Measurements from ENCODE around the gene TNNT1.
"Not testable (repeated sequence)": the region's sequence is repeated elsewhere in the genome, so short reads cannot be mapped to it uniquely, and the experiment has no call there.

Gene TNNT1

GRCh38 chr19:55109527-55110291 is 39.3 kb downstream of the TNNT1 start:
- no peak for DNase-seq (ENCODE audit: low spot score)

- not testable (repeated sequence) for DNase-seq (ENCODE audit: low spot score)
These were observed 41.8 kb downstream of the TNNT1 start for GRCh38 chr19:55107252-55107651.

DNA sequence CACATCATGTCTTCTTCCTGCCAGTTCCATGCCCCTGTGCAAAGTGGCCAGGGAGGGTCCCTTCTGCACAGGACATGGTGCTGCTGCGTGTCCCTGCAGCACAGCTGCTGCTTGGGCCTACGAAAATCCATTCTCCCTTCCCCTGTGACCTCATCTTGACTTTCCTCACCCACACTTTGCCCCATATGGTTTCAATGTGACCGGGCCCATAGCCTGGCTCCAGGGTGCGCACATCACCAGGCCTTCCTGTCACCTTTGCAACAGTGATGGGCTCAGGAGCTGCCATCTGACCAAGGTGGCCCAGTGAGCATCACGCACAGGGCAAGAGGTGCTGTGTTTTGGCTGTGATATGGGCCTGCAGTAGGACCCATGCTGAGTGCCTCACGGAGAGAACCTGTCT is 42.4 kb downstream of the TNNT1 start:
- no peak for DNase-seq (ENCODE audit: low spot score)

- DNase-seq (ENCODE audit: low spot score): no peak
These were observed 43.8 kb downstream of the TNNT1 start for GRCh38 chr19:55105237-55105636.

DNA sequence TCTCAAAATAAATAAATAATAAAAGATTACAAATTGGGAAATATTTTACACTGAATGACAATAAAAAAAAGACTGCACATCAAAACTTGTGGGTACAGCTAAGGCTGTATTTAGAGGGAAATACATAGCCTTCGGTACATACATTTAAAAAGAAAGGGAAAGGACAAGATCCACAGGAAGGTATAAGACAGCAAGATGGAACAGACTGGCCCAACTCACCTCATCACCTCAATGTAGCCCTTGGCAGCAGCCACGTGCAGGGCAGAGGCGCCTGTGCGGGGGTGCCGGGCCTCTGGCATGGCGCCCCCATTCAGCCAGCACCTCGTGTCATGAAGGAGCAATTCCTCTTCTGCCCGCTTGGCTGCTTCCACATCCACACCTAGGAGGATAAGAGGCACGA is 45.8 kb downstream of the TNNT1 start:
- DNase-seq (ENCODE audit: low spot score): no peak

- DNase-seq (ENCODE audit: low spot score): peak; percentile 26
These were observed 47.7 kb downstream of the TNNT1 start for GRCh38 chr19:55101261-55101660.

- DNase-seq (ENCODE audit: low spot score): no peak
These were observed 49.2 kb downstream of the TNNT1 start for GRCh38 chr19:55099557-55100506.

DNA sequence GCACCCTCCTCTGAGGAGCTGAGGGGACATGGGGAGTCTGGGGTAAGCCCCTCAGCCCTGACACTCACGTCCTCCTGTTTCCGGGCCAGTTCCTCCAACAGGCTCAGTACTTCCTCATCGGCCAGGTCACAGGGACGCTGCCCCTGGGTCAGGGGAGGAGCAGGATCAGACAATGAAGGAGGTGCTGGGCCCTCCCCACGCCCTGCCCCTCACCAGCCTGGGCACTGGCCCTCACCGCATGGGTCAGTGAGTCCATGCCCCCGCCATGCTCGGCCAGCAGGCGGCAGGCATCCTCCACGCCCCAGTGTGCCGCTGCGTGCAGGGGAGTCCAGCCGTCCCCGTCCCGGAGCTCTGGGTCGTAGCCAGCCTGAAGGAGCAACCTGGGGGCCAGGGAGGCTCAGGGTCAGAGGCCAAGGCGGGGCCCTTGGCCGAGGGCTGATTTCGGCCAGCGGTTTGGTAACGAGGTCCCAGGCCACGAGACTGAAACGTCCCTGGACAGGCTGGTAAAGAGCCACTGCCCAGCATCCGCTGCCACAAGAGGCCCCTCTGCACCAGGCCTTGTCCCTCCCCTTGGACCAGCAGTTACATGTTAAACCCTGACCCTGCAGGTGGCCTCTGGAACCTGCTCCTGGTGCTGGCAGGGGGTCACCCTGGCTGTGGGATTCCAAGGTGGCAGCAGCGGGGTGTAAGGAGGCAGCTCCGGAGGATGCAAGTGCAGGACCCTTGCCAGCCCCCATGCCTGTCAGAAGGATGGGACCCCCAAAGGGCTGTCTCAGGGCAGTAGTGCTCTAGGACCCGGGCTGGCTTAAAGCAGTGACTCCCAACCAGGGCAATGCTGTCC is 50.1 kb downstream of the TNNT1 start:
- DNase-seq (ENCODE audit: low spot score): no peak

DNA sequence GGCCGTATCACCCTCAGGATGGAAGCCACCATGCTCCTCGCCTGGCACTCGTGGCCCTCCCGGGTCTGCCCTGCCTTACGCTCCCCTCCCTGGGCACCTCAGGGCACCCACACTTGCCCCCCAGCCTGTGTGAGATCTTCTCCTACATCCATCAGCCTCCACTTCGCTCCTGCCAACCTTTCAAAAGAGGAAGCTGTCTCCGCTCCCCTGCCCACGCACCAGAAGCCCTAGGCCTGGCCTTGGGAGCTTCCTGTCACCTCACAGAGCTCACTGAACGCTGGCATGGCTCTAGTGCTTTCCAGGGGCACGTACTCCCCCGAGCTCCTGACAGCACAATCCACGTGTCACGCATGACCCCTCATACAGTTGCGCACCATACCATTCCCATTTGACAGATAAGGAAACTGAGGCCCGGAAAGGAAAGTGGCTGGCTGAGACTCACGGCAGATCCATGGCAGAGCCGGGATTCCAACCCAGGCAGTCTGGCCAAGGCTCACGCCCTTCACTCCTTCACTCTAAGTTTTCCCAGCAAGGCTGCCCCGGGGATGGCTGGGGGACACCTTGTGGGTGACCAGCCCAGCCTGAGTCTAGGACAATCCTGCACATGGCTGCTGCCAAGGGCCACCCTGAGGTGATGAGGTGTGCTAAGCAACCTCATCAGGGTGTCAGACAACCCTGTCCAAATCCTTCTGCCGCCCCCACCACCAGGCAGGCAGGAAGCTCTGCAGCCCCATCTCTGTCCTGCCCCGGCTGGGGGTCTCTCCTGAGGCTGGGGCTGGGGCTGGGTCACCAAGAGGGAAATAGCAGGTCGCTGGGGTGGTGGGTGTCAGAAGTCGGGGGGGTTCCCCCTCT is 50.9 kb downstream of the TNNT1 start:
- no peak for DNase-seq (ENCODE audit: low spot score)

- DNase-seq (ENCODE audit: low spot score): no peak
These were observed 52.8 kb downstream of the TNNT1 start for GRCh38 chr19:55096061-55096701.

DNA sequence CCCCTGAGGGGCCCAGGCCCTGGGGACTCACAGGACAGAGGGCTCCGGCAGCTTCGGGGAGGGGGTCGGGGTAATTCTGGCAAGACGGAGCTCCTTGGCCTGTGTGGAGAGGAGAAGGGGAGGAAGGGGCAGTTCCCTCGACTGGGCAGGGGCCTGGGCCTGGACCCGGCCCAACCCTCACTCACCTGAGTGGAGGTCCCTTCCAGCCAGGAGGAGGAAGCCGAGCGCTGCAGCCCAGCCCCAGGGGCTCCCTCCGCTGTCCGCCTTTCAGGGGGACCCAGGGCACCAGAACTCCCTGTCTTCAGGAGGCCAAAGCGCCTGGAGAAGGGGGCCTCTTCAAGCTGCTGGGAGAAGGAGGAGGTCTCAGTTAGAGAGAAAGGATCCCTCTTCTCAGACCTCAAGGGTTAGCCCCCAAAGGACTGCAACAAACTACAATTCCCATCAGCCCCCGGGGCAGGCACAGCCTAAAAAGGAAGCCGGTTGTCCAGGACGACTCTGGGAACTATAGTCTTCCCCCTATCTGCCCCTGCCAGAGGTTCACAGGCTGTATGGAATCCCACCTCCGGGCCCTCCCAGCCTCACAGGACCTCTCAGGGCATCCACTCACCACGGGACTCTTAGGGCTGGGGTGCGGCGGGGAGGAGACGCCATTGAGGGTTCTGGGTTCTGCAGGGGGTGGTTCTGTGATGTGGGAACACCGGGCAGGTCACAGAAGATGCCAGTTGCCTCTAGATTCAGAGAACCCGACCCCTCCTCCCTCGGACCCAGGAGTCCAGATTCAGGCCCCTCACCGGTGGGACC is 53.5 kb downstream of the TNNT1 start:
- no peak for DNase-seq (ENCODE audit: low spot score)

GRCh38 chr19:55094456-55095259 is 54.3 kb downstream of the TNNT1 start:
- DNase-seq (ENCODE audit: low spot score): no peak

DNA sequence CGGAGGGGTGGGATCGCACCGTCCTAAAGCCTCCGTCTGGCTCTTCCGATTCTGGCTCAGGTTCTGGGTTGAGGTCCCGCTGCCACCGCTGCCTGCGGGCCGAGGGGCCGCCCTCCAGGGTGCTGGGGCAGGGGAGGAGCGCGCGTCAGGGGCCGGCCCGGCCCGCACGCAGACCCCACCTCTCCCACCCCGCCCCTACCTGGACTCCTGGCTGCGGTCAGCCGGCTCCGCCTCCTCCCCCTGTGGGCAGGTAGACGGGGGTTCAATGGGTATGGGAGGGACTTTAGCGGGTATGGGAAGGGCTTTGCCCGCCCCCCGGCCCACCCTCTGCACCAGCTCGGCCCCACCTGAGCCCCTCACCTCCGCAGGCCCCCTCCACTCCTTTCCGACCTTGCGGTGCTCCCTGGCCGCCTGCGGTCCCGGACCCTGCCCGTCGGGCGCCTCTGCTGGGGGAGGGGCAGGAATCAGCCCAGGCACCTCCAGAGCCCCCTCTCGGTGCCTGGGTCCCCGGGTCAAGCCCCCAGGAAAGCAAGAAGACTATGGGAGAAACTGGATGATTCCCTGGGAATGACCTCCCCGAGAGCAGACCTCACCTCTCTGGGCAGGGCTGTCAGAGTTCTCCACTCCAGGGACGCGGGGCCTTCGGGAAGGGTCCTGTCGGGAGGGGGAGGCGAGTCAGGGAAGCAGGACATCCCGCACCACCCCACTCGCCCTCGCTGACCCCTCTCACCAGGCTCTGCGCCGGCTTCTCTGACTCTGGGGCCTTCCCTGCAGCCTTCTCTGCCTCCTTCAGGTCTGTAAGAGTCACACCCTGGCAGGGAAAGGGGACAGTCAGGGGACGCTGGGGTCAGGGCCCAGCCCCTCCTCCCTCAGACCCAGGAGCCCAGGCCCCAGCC is 56.3 kb downstream of the TNNT1 start:
- DNase-seq (ENCODE audit: low spot score): no peak

- DNase-seq (ENCODE audit: low spot score): no peak
These were observed 57.1 kb downstream of the TNNT1 start for GRCh38 chr19:55091955-55092354.

DNA sequence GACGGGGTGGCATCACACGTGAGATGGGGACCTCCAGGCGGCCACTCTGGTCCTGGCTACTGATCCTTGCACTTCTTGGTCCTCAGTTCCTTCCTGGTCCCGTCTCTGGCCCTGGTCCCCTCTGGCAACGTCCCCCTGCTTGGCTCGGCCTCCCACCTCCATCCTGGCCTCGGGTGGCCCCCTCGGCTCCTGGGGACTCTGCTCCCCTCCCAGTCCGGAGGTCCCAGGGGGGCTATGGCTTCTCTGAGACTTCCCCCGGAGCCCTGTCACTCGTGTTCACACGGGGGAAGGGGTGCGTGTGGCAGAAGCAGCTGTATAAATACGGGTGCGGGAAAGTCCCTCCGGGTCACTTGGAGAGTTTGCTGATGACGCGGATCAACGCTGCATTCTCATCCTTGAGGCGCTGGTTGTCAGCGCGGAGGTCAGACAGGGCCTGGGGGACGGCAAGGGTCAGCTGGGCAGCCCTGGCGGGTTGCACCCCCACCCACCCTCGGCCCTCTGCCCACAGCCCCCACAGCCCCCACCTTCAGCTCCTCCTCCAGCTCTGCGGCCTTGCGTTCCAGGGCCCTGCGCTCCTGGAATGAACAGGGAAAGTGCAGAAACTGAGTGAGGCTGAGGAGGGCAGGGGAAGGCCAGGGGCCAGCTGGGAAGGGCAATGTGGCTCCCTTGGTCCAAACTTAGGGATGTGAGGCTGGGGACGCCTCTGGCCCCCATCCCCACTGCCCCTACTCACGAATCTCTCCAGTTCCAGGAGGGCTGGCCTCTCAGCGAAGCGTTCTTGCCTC is 57.7 kb downstream of the TNNT1 start:
- DNase-seq (ENCODE audit: low spot score): no peak

DNA sequence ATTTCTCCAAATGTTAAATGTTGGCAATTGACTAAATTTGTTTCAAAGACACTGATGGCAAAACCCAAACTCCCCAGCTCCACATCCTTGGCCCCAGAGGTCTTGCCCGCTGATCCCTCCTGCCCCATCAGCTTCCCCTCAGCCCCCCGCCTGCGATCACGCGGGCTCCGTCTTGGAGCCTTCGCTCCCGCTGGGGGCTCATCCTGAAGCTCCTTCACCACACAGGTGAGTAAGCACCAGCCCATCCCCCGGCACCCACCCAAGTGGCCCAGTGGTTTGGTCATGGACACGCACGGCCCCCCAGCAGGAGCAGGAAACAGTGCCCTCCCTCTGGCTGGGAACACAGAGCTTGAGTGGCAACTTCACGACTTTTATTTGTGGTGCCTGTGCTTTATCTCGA is 58.4 kb downstream of the TNNT1 start:
- no peak for DNase-seq (ENCODE audit: low spot score)

DNA sequence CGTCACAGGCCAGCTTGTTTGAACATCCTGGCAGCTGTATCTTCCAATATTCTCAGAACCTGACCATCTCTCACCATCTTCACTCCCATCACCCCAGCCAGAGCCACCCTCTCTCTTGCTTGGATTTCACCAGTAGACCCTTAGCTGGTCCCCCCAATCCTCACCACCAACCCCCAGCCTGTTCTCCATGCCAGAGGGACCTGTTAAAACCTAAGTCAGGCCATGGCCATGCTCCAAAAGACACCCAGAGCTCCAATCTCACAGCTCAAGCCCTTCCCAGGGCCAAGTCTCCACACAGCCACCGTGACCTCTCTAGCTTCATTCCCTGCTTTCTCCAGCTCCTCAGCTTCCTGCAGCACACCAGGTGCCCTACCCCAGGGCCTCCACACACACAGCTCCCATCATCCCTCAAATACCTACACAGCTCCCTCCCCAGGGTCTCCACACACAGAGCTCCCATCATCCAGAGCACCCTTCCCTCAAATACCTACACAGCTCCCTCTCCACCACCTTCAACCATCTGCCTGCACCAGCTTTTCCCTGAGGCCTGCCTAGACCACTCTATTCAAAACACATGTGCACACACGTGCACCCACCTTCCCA is 59.6 kb downstream of the TNNT1 start:
- DNase-seq (ENCODE audit: low spot score): no peak

Measured in putamen (tissue), 1 donor.